Measurements from ENCODE around the gene PDHA2.

PDHA2 gene

GRCh38 chr4:95831166-95831565, 8.7 kb upstream of the PDHA2 start:
- no peak for TF ChIP-seq CTCF (IDR thresholded peaks at IDR 0.05; ENCODE audit: low read depth, low read length)
- H3K36me3 ChIP-seq, result no peaks in the 10 kb centered on the region
- no peak overlapping the region for H3K27ac ChIP-seq
- no peaks in the 10 kb centered on the region for H3K9me3 ChIP-seq (ENCODE audit: severe bottlenecking)
- no peaks in the 10 kb centered on the region for H3K27me3 ChIP-seq (ENCODE audit: insufficient read depth, low read depth, severe bottlenecking)
- DNase-seq, result no peak
- H3K4me3 ChIP-seq (ENCODE audit: low read depth, low read length), result no peak overlapping the region

GRCh38 chr4:95833711-95834194, 6.1 kb upstream of the PDHA2 start:
- no peak overlapping the region for H3K27ac ChIP-seq
- H3K27me3 ChIP-seq (ENCODE audit: insufficient read depth, low read depth, severe bottlenecking), result no peaks in the 10 kb centered on the region
- TF ChIP-seq CTCF (IDR thresholded peaks at IDR 0.05; ENCODE audit: low read depth, low read length), result no peak
- H3K4me3 ChIP-seq (ENCODE audit: low read depth, low read length), result no peak overlapping the region
- no peaks in the 10 kb centered on the region for H3K9me3 ChIP-seq (ENCODE audit: severe bottlenecking)
- no peaks in the 10 kb centered on the region for H3K36me3 ChIP-seq
- no peak for DNase-seq

- peak; percentile 50 for DNase-seq
- H3K36me3 ChIP-seq, result no peaks in the 10 kb centered on the region
- H3K4me3 ChIP-seq (ENCODE audit: low read depth, low read length), result no peak overlapping the region
- H3K27ac ChIP-seq, result no peak overlapping the region
- no peaks in the 10 kb centered on the region for H3K27me3 ChIP-seq (ENCODE audit: insufficient read depth, low read depth, severe bottlenecking)
- peak; percentile 66 for TF ChIP-seq CTCF (IDR thresholded peaks at IDR 0.05; ENCODE audit: low read depth, low read length)
- no peaks in the 10 kb centered on the region for H3K9me3 ChIP-seq (ENCODE audit: severe bottlenecking)
These were observed 4.2 kb upstream of the PDHA2 start for GRCh38 chr4:95835672-95836071.

- DNase-seq, result no peak
- no peak overlapping the region for H3K27ac ChIP-seq
- H3K36me3 ChIP-seq, result no peaks in the 10 kb centered on the region
- TF ChIP-seq CTCF (IDR thresholded peaks at IDR 0.05; ENCODE audit: low read depth, low read length), result no peak
- H3K4me3 ChIP-seq (ENCODE audit: low read depth, low read length), result no peak overlapping the region
- no peaks in the 10 kb centered on the region for H3K27me3 ChIP-seq (ENCODE audit: insufficient read depth, low read depth, severe bottlenecking)
- H3K9me3 ChIP-seq (ENCODE audit: severe bottlenecking), result no peaks in the 10 kb centered on the region
These were observed 1.7 kb upstream of the PDHA2 start for GRCh38 chr4:95838192-95838591.

- no peak for TF ChIP-seq CTCF (IDR thresholded peaks at IDR 0.05; ENCODE audit: low read depth, low read length)
- DNase-seq, result no peak
- H3K4me3 ChIP-seq (ENCODE audit: low read depth, low read length), result no peak overlapping the region
- H3K36me3 ChIP-seq, result no peaks in the 10 kb centered on the region
- H3K27me3 ChIP-seq (ENCODE audit: insufficient read depth, low read depth, severe bottlenecking), result no peaks in the 10 kb centered on the region
- no peaks in the 10 kb centered on the region for H3K9me3 ChIP-seq (ENCODE audit: severe bottlenecking)
- H3K27ac ChIP-seq, result no peak overlapping the region
These were observed 8.1 kb downstream of the PDHA2 start for GRCh38 chr4:95847908-95848460.

GRCh38 chr4:95850161-95850560, 10.3 kb downstream of the PDHA2 start:
- no peak for DNase-seq
- Histone ChIP-seq H3K9me3 (ENCODE audit: severe bottlenecking) (no peaks in the 10 kb centered on the region), H3K27ac (no peak overlapping the region), H3K4me3 (ENCODE audit: low read depth, low read length) (no peak overlapping the region), H3K36me3 (no peaks in the 10 kb centered on the region), H3K27me3 (ENCODE audit: insufficient read depth, low read depth, severe bottlenecking) (no peaks in the 10 kb centered on the region)
- TF ChIP-seq CTCF (IDR thresholded peaks at IDR 0.05; ENCODE audit: low read depth, low read length), result no peak

All from WERI-Rb-1 (cell line).